Astrocyte (in vitro differentiated cells and primary cell): ENCODE data around the gene SNX30. TPM values are rescaled to one million over a fixed set of nuclear protein-coding genes. Genes with fewer than 3 reads are reported as not detected.

Experiments
- DNase-seq: peaks from one replicate; pipeline ENCODE4 v3.0.0-alpha.2; 2010; ENCODE audit warnings: low read depth
- FAIRE-seq: peaks from 2 replicates; lab custom pipeline; 2011; peaks lifted over from hg19 to GRCh38; lab: Jason Lieb, UNC
- H2AFZ ChIP-seq: 2 replicates; pipeline ENCODE4 v1.6.0; 2012; ENCODE audit warnings: low read depth, low read length, inconsistent platforms
- H3K27ac ChIP-seq: 2 replicates; pipeline ENCODE4 v1.5.1; 2011; ENCODE audit warnings: low read depth, low read length, inconsistent platforms
- H3K27me3 ChIP-seq: 2 replicates; pipeline ENCODE4 v1.6.0; 2011; ENCODE audit warnings: low read length, inconsistent platforms; ENCODE audit not compliant: insufficient read depth
- H3K36me3 ChIP-seq: 2 replicates; pipeline ENCODE4 v1.5.1; 2011; ENCODE audit warnings: low read length, inconsistent platforms; ENCODE audit not compliant: insufficient read depth
- H3K4me1 ChIP-seq: 2 replicates; pipeline ENCODE4 v1.5.1; 2011; ENCODE audit warnings: low read length, inconsistent platforms; ENCODE audit not compliant: insufficient read depth
- H3K4me2 ChIP-seq: 2 replicates; pipeline ENCODE4 v1.6.0; 2012; ENCODE audit warnings: low read length, inconsistent platforms
- H3K4me3 ChIP-seq: 2 replicates; pipeline ENCODE4 v1.5.1; 2011; ENCODE audit warnings: low read depth, mild to moderate bottlenecking, low read length, inconsistent platforms; ENCODE audit not compliant: insufficient read depth
- H3K79me2 ChIP-seq: 2 replicates; pipeline ENCODE4 v1.6.0; 2012; ENCODE audit warnings: mild to moderate bottlenecking, low read length, inconsistent platforms; ENCODE audit not compliant: insufficient read depth
- H3K9ac ChIP-seq: 2 replicates; pipeline ENCODE4 v1.6.0; 2012; ENCODE audit warnings: mild to moderate bottlenecking, low read length, inconsistent platforms
- H3K9me3 ChIP-seq: 2 replicates; pipeline ENCODE4 v1.5.1; 2012; ENCODE audit warnings: low read depth, mild to moderate bottlenecking, low read length, inconsistent platforms; ENCODE audit not compliant: insufficient read depth
- H4K20me1 ChIP-seq: 2 replicates; pipeline ENCODE4 v1.6.0; 2012; ENCODE audit warnings: low read length, inconsistent platforms; ENCODE audit not compliant: insufficient read depth
- H3K27ac Mint-ChIP-seq: one replicate; pipeline ENCODE4 v1.8.0; 2021; ENCODE audit warnings: mild to moderate bottlenecking, mixed read lengths; ENCODE audit not compliant: unreplicated experiment
- H3K27me3 Mint-ChIP-seq: one replicate; pipeline ENCODE4 v1.8.0; 2021; ENCODE audit warnings: low read depth, mixed read lengths; ENCODE audit not compliant: unreplicated experiment
- H3K36me3 Mint-ChIP-seq: one replicate; pipeline ENCODE4 v1.8.0; 2021; ENCODE audit warnings: low read depth, mixed read lengths; ENCODE audit not compliant: unreplicated experiment
- H3K4me1 Mint-ChIP-seq: one replicate; pipeline ENCODE4 v1.8.0; 2021; ENCODE audit warnings: low read depth, mixed read lengths; ENCODE audit not compliant: unreplicated experiment
- H3K4me3 Mint-ChIP-seq: one replicate; pipeline ENCODE4 v1.8.0; 2021; ENCODE audit warnings: mild to moderate bottlenecking, moderate library complexity, mixed read lengths; ENCODE audit not compliant: unreplicated experiment
- H3K9me3 Mint-ChIP-seq: one replicate; pipeline ENCODE4 v1.8.0; 2021; ENCODE audit warnings: mild to moderate bottlenecking, mixed read lengths; ENCODE audit not compliant: unreplicated experiment
- EZH2 ChIP-seq: IDR thresholded peaks from 2 replicates; pipeline ENCODE4 v1.6.1; 2012; ENCODE audit warnings: mild to moderate bottlenecking, low read length, inconsistent platforms; ENCODE audit not compliant: insufficient read depth
- total RNA-seq: library from RNA; stranded (reverse); gene quantifications from 2 replicates; pipeline ENCODE4 v1.2.1, GENCODE V29; 2021
- TF ChIP-seq, protein P1 (sequence below): IDR thresholded peaks from 2 replicates; pipeline ENCODE4 v1.5.1; 2011; ENCODE audit warnings: low read depth, mild to moderate bottlenecking, inconsistent platforms, low read length, moderate library complexity; ENCODE audit not compliant: insufficient read depth

The SNX30 gene
- total RNA-seq, 1 donor from 2014 or later: 12.8 TPM

DNA sequence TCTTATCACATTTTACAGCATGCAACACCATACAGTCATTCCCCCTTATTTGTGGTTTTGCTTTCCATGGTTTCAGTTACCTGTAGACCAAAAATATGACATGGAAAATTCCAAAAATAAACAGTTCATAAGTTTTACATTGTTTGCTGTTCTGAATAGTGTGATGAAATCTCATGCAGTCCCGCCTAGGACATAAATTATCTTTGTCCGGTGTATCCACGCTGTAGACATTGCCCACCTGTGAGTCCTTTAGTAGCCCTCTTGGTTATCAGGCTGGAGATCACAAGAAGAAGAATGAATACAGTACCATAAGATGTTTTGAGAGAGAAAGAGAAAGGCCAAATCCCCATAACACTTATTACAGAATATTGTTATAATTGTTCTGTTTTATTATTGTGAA, 72.1 kb downstream of the SNX30 start:
- Histone ChIP-seq H3K79me2 (no peaks in the 10 kb centered on the region), H3K4me1 (no peaks in the 10 kb centered on the region), H3K4me3 (no peak overlapping the region), H3K27me3 (no peaks in the 10 kb centered on the region), H2AFZ (no peak overlapping the region), H3K9ac (no peak overlapping the region), H3K27ac (no peak overlapping the region), H4K20me1 (no peaks in the 10 kb centered on the region), H3K9me3 (no peaks in the 10 kb centered on the region), H3K4me2 (no peak overlapping the region), H3K36me3 (no peaks in the 10 kb centered on the region)
- FAIRE-seq (no peak), DNase-seq (no peak)
- H3K4me3 Mint-ChIP-seq: no peak overlapping the region
- H3K27ac Mint-ChIP-seq: no peak overlapping the region
- H3K9me3 Mint-ChIP-seq: peaks cover 3% of the 10 kb centered on the region
- peaks cover 4% of the 10 kb centered on the region for H3K36me3 Mint-ChIP-seq
- H3K4me1 Mint-ChIP-seq: peaks cover 8% of the 10 kb centered on the region
- H3K27me3 Mint-ChIP-seq: no peaks in the 10 kb centered on the region
- TF ChIP-seq EZH2: no peak
- TF ChIP-seq, protein P1, sequence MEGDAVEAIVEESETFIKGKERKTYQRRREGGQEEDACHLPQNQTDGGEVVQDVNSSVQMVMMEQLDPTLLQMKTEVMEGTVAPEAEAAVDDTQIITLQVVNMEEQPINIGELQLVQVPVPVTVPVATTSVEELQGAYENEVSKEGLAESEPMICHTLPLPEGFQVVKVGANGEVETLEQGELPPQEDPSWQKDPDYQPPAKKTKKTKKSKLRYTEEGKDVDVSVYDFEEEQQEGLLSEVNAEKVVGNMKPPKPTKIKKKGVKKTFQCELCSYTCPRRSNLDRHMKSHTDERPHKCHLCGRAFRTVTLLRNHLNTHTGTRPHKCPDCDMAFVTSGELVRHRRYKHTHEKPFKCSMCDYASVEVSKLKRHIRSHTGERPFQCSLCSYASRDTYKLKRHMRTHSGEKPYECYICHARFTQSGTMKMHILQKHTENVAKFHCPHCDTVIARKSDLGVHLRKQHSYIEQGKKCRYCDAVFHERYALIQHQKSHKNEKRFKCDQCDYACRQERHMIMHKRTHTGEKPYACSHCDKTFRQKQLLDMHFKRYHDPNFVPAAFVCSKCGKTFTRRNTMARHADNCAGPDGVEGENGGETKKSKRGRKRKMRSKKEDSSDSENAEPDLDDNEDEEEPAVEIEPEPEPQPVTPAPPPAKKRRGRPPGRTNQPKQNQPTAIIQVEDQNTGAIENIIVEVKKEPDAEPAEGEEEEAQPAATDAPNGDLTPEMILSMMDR: no peak

DNA sequence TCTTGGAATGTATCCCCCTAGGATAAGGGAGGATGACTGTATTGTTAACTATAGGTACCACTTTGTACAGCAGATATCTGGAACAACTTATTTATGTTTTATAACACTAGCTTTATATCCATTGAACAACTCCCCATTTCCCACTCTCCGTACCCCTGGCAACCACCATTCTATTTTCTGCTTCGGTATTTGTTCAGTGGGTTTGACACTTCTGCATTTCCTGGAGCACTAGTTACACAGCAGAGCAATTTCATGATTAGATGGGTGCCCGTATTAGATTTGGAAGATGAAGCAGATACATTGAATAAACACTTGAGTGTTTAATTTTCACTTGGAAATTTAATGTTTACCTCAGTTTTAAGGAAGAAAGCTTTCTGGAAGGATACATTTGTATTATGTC, 72.7 kb downstream of the SNX30 start:
- peaks cover 4% of the 10 kb centered on the region for H3K36me3 Mint-ChIP-seq
- H3K4me3 Mint-ChIP-seq: no peak overlapping the region
- Histone ChIP-seq H3K4me1 (no peaks in the 10 kb centered on the region), H3K27ac (no peak overlapping the region), H2AFZ (no peak overlapping the region), H3K36me3 (no peaks in the 10 kb centered on the region), H3K9me3 (no peaks in the 10 kb centered on the region), H3K79me2 (no peaks in the 10 kb centered on the region), H3K4me2 (no peak overlapping the region), H3K27me3 (no peaks in the 10 kb centered on the region), H3K4me3 (no peak overlapping the region), H3K9ac (no peak overlapping the region), H4K20me1 (no peaks in the 10 kb centered on the region)
- H3K27ac Mint-ChIP-seq: no peak overlapping the region
- H3K27me3 Mint-ChIP-seq: no peaks in the 10 kb centered on the region
- FAIRE-seq (no peak), DNase-seq (no peak)
- TF ChIP-seq, protein P1: no peak
- TF ChIP-seq EZH2: no peak
- H3K4me1 Mint-ChIP-seq: peaks cover 8% of the 10 kb centered on the region
- peaks cover 3% of the 10 kb centered on the region for H3K9me3 Mint-ChIP-seq

- Mint-ChIP-seq H3K27me3 (no peaks in the 10 kb centered on the region), H3K27ac (no peak overlapping the region), H3K4me3 (no peak overlapping the region), H3K4me1 (no peaks in the 10 kb centered on the region), H3K9me3 (no peaks in the 10 kb centered on the region), H3K36me3 (peaks cover 7% of the 10 kb centered on the region)
- Histone ChIP-seq H3K27me3 (no peaks in the 10 kb centered on the region), H3K9ac (no peak overlapping the region), H3K79me2 (no peaks in the 10 kb centered on the region), H3K27ac (no peak overlapping the region), H4K20me1 (no peaks in the 10 kb centered on the region), H3K4me1 (no peaks in the 10 kb centered on the region), H3K36me3 (peaks cover 2% of the 10 kb centered on the region), H3K4me3 (no peak overlapping the region), H2AFZ (no peak overlapping the region), H3K9me3 (no peaks in the 10 kb centered on the region), H3K4me2 (no peak overlapping the region)
- TF ChIP-seq, protein P1: no peak
- TF ChIP-seq EZH2: no peak
- no peak for DNase-seq
- FAIRE-seq: no peak
These were observed 80.8 kb downstream of the SNX30 start for GRCh38 chr9:112831281-112831851.
